Measurements from ENCODE around the gene ALS2. TPM values are rescaled to one million over a fixed set of nuclear protein-coding genes. Genes with fewer than 3 reads are reported as not detected.

Gene ALS2
- total RNA-seq, 1 donor from 2014 or later, result 23.5 TPM

Other genes starting within 250 kb of the ALS2 start
- gene TMEM237, start 137.4 kb downstream of the ALS2 start, total RNA-seq, result 18.6 and 21.3 TPM in 2 replicates
- 24.4 and 40.1 TPM in 2 replicates for gene MPP4, start 82.3 kb downstream of the ALS2 start, total RNA-seq
- gene CDK15, start 25.6 kb upstream of the ALS2 start, total RNA-seq, result 1.6 and 5.8 TPM in 2 replicates